ENCODE measurements around the gene LPP. TPM values are rescaled to one million over a fixed set of nuclear protein-coding genes. Genes with fewer than 3 reads are reported as not detected.

LPP gene
- total RNA-seq, 1 donor from 2014 or later: 93.9 TPM

- TF ChIP-seq CTCF (conservative IDR thresholded peaks at IDR 0.05; ENCODE audit: low read depth, low read length): no peak
- no peak for DNase-seq (ENCODE audit: low read depth)
- H3K4me3 ChIP-seq (ENCODE audit: low read depth, low read length): no peak overlapping the region
These were observed 390.1 kb downstream of the LPP start for GRCh38 chr3:188544012-188544411.

GRCh38 chr3:188546835-188547670 lies 393.1 kb downstream of the LPP start:
- no peak for DNase-seq (ENCODE audit: low read depth)
- TF ChIP-seq CTCF (conservative IDR thresholded peaks at IDR 0.05; ENCODE audit: low read depth, low read length): no peak

GRCh38 chr3:188553569-188553968 lies 399.6 kb downstream of the LPP start:
- no peak for TF ChIP-seq CTCF (conservative IDR thresholded peaks at IDR 0.05; ENCODE audit: low read depth, low read length)
- no peak overlapping the region for H3K4me3 ChIP-seq (ENCODE audit: low read depth, low read length)
- no peak for DNase-seq (ENCODE audit: low read depth)

More at GRCh38 chr3:188546835-188547670, 393.1 kb downstream of the LPP start:
- no peak overlapping the region for H3K4me3 ChIP-seq (ENCODE audit: low read depth, low read length)

- no peak for DNase-seq (ENCODE audit: low read depth)
- no peak for TF ChIP-seq CTCF (conservative IDR thresholded peaks at IDR 0.05; ENCODE audit: low read depth, low read length)
- no peak overlapping the region for H3K4me3 ChIP-seq (ENCODE audit: low read depth, low read length)
These were observed 400.4 kb downstream of the LPP start for GRCh38 chr3:188554404-188554803.

GRCh38 chr3:188557235-188557634 lies 403.3 kb downstream of the LPP start:
- no peak for TF ChIP-seq CTCF (conservative IDR thresholded peaks at IDR 0.05; ENCODE audit: low read depth, low read length)
- DNase-seq (ENCODE audit: low read depth): no peak
- no peak overlapping the region for H3K4me3 ChIP-seq (ENCODE audit: low read depth, low read length)

- no peak overlapping the region for H3K4me3 ChIP-seq (ENCODE audit: low read depth, low read length)
- no peak for DNase-seq (ENCODE audit: low read depth)
- TF ChIP-seq CTCF (conservative IDR thresholded peaks at IDR 0.05; ENCODE audit: low read depth, low read length): no peak
These were observed 404.6 kb downstream of the LPP start for GRCh38 chr3:188558343-188559071.
